ENCODE data around the gene GNG13.

The GNG13 gene

GRCh38 chr16:752007-752312 lies 48.6 kb downstream of the GNG13 start (continued):
- TF ChIP-seq ZFP69B (tag by site-specific recombination; IDR thresholded peaks at IDR 0.05), result no peak
- TF ChIP-seq ZBTB48 (tag by site-specific recombination; IDR thresholded peaks at IDR 0.05), result no peak
- TF ChIP-seq ZNF776 (tag by site-specific recombination; IDR thresholded peaks at IDR 0.05; ENCODE audit: borderline replicate concordance), result no peak
- no peak for TF ChIP-seq ZNF133 (tag by site-specific recombination; IDR thresholded peaks at IDR 0.05)
- no peak for TF ChIP-seq WT1 (tag by site-specific recombination; IDR thresholded peaks at IDR 0.05)
- no peak for TF ChIP-seq ZNF544 (tag by site-specific recombination; IDR thresholded peaks at IDR 0.05)
- TF ChIP-seq ZNF221 (tag by site-specific recombination; IDR thresholded peaks at IDR 0.05; ENCODE audit: borderline replicate concordance), result no peak

DNA sequence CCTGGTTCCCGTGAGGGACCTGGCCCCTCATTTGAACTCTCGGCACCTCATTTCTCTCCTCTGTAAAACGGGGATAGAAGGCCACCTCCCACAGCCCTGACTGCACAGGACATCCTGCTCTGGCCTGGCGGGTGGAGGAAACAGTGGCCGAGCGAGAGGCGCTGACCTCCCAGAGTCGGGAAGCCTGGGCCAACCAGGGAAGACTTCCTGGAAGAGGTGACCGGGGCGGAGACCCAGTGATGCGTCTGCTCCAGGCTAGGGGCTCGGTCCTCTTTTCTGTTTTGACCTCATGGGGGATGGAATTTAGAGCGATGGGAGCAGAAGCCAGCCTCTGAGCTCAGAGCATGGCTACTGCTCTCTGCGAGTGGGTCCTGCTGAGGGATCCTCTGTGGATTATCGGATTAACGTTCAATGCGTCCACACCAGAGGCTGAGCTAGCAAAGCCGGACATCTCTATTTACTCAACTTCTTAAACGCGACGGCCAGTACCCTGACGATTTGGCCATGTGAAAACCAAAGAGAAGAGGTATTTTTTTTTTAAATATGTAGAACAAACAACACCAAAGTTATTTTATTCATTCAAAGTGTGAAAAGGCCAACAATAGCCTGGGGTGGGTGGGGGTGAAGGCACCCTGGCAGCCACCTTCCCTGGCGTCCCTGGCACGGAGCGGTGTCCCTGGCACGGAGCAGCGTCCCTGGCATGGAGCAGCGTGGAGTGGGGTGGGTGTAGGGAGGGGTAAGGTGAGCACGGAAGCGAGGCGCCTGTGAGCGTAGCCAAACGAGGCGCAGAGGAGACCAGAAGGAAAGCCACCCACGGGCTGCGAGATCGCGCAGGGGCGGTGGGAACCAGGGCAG lies 49.2 kb downstream of the GNG13 start:
- H3K36me3 ChIP-seq (ENCODE audit: control insufficient read depth in 2 of 2, insufficient read depth in 1 of 2, low read length in 2 of 2), result no peaks in the 10 kb centered on the region
- no peak for TF ChIP-seq ZNF473 (tag by site-specific recombination; IDR thresholded peaks at IDR 0.05)
- no peak for TF ChIP-seq ZNF777 (tag by site-specific recombination; IDR thresholded peaks at IDR 0.05; ENCODE audit: borderline replicate concordance)
- TF ChIP-seq ZNF132 (tag by site-specific recombination; IDR thresholded peaks at IDR 0.05; ENCODE audit: borderline replicate concordance), result no peak
- TF ChIP-seq ZNF174 (tag by site-specific recombination; IDR thresholded peaks at IDR 0.05), result no peak
- TF ChIP-seq ZNF792 (tag by site-specific recombination; IDR thresholded peaks at IDR 0.05), result no peak
- TF ChIP-seq ZNF837 (tag by site-specific recombination; IDR thresholded peaks at IDR 0.05), result no peak
- TF ChIP-seq ZNF501 (tag by site-specific recombination; IDR thresholded peaks at IDR 0.05), result no peak
- CTCF ChIA-PET, result interaction anchor here (0.7 to 1.3 kb wide), 2 partner anchors 38 to 39 kb away, joined by 3 to 5 read pairs; no protein-coding TSS in a partner anchor
- H3K27ac ChIP-seq (ENCODE audit: extremely low read depth, low read depth, low read length), result no peak overlapping the region
- POLR2A ChIA-PET, result no interaction called here
- H3K4me1 ChIP-seq (ENCODE audit: control insufficient read depth, insufficient read depth, low read length), result no peaks in the 10 kb centered on the region
- H3K4me3 ChIP-seq (ENCODE audit: low read depth, low read length), result no peak overlapping the region
- no peaks in the 10 kb centered on the region for H3K9me3 ChIP-seq (ENCODE audit: control insufficient read depth, insufficient read depth, low read depth, low read length)

DNA sequence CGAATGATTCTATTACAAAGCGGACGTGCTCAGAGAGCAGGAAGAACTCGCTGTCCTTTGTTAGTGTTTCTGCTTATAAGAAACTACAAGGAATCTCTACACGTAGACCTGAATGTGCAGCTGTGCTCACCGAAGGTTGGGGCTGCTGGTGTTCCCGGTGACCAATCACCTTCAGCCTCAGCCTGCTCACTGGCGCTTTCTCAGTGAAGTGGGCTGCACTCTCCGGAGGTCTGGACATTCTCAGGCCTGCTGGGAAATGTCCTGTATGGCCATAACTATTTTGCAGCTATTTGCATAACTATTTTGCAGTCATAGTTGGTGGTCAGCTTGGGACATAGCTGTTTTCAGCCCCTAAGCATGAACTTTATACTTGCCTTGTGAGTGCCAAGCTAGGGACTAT lies 50.0 kb downstream of the GNG13 start:
- no peaks in the 10 kb centered on the region for H3K9me3 ChIP-seq (ENCODE audit: control insufficient read depth, insufficient read depth, low read depth, low read length)
- CTCF ChIA-PET, result interaction anchor here (1.3 to 1.8 kb wide), 2 partner anchors 18 to 38 kb away, joined by 3 read pairs; no protein-coding TSS in a partner anchor

More for the DNA sequence above, 50.0 kb downstream of the GNG13 start:
- Histone ChIP-seq H3K36me3 (ENCODE audit: control insufficient read depth in 2 of 2, insufficient read depth in 1 of 2, low read length in 2 of 2) (no peaks in the 10 kb centered on the region), H3K27ac (ENCODE audit: extremely low read depth, low read depth, low read length) (no peak overlapping the region), H3K4me1 (ENCODE audit: control insufficient read depth, insufficient read depth, low read length) (no peaks in the 10 kb centered on the region), H3K4me3 (ENCODE audit: low read depth, low read length) (no peak overlapping the region)
- TF ChIP-seq ZNF366 (tag by site-specific recombination; conservative IDR thresholded peaks at IDR 0.05), result no peak
- TF ChIP-seq ZNF510 (tag by site-specific recombination; IDR thresholded peaks at IDR 0.05; ENCODE audit: insufficient replicate concordance), result no peak
- no peak for TF ChIP-seq ZNF169 (tag by site-specific recombination; IDR thresholded peaks at IDR 0.05)
- TF ChIP-seq ZNF707 (tag by site-specific recombination; IDR thresholded peaks at IDR 0.05), result no peak
- TF ChIP-seq PBX3 (CRISPR knock-in tag; IDR thresholded peaks at IDR 0.05), result no peak
- no peak for TF ChIP-seq KLF16 (tag by site-specific recombination; IDR thresholded peaks at IDR 0.05)
- no peak for TF ChIP-seq ZNF248 (tag by site-specific recombination; IDR thresholded peaks at IDR 0.05)
- TF ChIP-seq ZFP37 (tag by site-specific recombination; IDR thresholded peaks at IDR 0.05), result no peak
- no peak for TF ChIP-seq ZNF600 (tag by site-specific recombination; IDR thresholded peaks at IDR 0.05)
- no peak for TF ChIP-seq ZSCAN16 (tag by site-specific recombination; IDR thresholded peaks at IDR 0.05)
- TF ChIP-seq ZNF19 (tag by site-specific recombination; IDR thresholded peaks at IDR 0.05; ENCODE audit: low read depth), result no peak
- TF ChIP-seq HOXA7 (CRISPR knock-in tag; IDR thresholded peaks at IDR 0.05; ENCODE audit: borderline replicate concordance), result no peak
- TF ChIP-seq ZBTB1 (tag by site-specific recombination; IDR thresholded peaks at IDR 0.05), result no peak
- TF ChIP-seq SCRT2 (tag by site-specific recombination; IDR thresholded peaks at IDR 0.05), result no peak
- POLR2A ChIA-PET, result interaction anchor here (0.7 to 1.1 kb wide), 2 partner anchors 16 to 30 kb away, joined by 3 read pairs; no protein-coding TSS in a partner anchor

Data from HEK293 (cell line).